DOHH2 (cell line): ENCODE measurements around the gene SPNS1.
A peak's percentile ranks its signal among the peaks of the same experiment; 100 is the strongest.

Experiments used
- H3F3A ChIP-seq: fragments of 200-600 bp; sonication (generic), shearing (Covaris generic); 2 replicates; pipeline ENCODE4 v1.6.0; 2016; ENCODE audit warnings: antibody characterized with exemption, mild to moderate bottlenecking; ENCODE audit not compliant: control insufficient read depth, insufficient read depth
- H3K27ac ChIP-seq: fragments of 200-600 bp; sonication (generic); 2 replicates; pipeline ENCODE4 v1.5.1; 2014; ENCODE audit warnings: low read depth, mild to moderate bottlenecking, low read length, moderate library complexity
- H3K27me3 ChIP-seq: fragments of 200-600 bp; sonication (generic); 2 replicates; pipeline ENCODE4 v1.6.1; 2014; ENCODE audit warnings: mild to moderate bottlenecking, low read length, mixed read lengths; ENCODE audit not compliant: control insufficient read depth
- H3K36me3 ChIP-seq: fragments of 200-600 bp; sonication (generic); 2 replicates; pipeline ENCODE4 v1.6.1; 2014; ENCODE audit warnings: mild to moderate bottlenecking, low read length, moderate library complexity, mixed read lengths; ENCODE audit not compliant: control insufficient read depth
- H3K4me1 ChIP-seq: fragments of 200-600 bp; sonication (generic); 2 replicates; pipeline ENCODE4 v1.6.1; 2014; ENCODE audit warnings: mild to moderate bottlenecking, low read length, mixed read lengths; ENCODE audit not compliant: control insufficient read depth
- H3K4me2 ChIP-seq: fragments of 200-600 bp; sonication (generic); 2 replicates; pipeline ENCODE4 v1.6.0; 2014; ENCODE audit warnings: mild to moderate bottlenecking, low read length, moderate library complexity
- H3K4me3 ChIP-seq: fragments of 200-600 bp; sonication (generic); 2 replicates; pipeline ENCODE4 v1.5.1; 2014; ENCODE audit warnings: mild to moderate bottlenecking, low read length, mixed read lengths
- H3K79me2 ChIP-seq: fragments of 200-600 bp; sonication (generic); 2 replicates; pipeline ENCODE4 v1.6.1; 2014; ENCODE audit warnings: mild to moderate bottlenecking, low read length, mixed read lengths; ENCODE audit not compliant: control insufficient read depth
- H3K9me2 ChIP-seq: fragments of 200-600 bp; sonication (generic); replicated peaks from 2 replicates; pipeline ENCODE4 v1.6.1; 2014; ENCODE audit warnings: mild to moderate bottlenecking, low read length, mixed read lengths; ENCODE audit not compliant: control insufficient read depth
- H3K9me3 ChIP-seq: fragments of 200-600 bp; sonication (generic); 2 replicates; pipeline ENCODE4 v1.6.1; 2014; ENCODE audit warnings: antibody characterized with exemption, low read length, mixed read lengths; ENCODE audit not compliant: control insufficient read depth, insufficient read depth
- H4K20me1 ChIP-seq: fragments of 200-600 bp; sonication (generic); 2 replicates; pipeline ENCODE4 v1.6.0; 2014; ENCODE audit warnings: low read depth, mild to moderate bottlenecking, antibody characterized with exemption, low read length, moderate library complexity; ENCODE audit not compliant: control insufficient read depth, insufficient read depth
- EZH2phosphoT487 ChIP-seq: fragments of 200-600 bp; sonication (generic); IDR thresholded peaks from 2 replicates; pipeline ENCODE4 v1.6.1; 2017; ENCODE audit warnings: borderline replicate concordance, mild to moderate bottlenecking, antibody characterized with exemption, low read length, moderate library complexity, mixed read lengths
- TF ChIP-seq, protein P1 (sequence below): fragments of 200-600 bp; sonication (generic); IDR thresholded peaks from one replicate; pipeline ENCODE4 v1.5.1; 2014; ENCODE audit warnings: antibody characterized with exemption, mild to moderate bottlenecking, low read depth, low read length; ENCODE audit not compliant: poor library complexity, severe bottlenecking

The SPNS1 gene

DNA sequence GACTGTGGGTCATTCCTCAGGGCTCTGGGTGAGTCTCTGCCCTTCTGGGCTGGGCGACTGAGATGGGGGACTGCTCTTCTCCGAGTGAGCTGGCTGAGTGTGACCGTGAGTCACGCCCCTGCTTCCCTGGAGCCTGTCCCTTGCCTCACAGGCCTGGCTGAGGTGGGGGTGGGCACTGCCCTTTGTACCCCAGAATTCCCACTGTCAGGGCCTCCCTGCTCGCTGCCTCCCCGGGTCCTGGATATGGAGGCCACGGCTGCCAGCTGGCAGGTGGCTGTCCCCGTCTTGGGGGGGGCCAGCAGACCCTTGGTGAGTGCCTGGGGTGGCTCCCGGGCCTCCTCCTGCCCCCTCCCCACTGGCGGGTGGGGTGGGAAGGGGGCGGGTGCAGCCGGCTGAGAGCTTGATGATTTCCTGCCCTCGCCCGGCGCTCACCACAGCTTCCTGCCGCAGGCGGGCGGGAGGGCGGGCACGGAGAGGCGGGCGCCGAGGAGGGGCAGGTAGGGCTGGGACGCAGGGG is 10.1 kb downstream of the SPNS1 start, which contains the start of gene LAT:
Gene LAT, plus strand, starts transcription at position 434 of the 517 bp plus-strand sequence. CDS start 366 bp downstream, outside the sequence.
- H3K27me3 ChIP-seq: no peaks in the 10 kb centered on the region
- peaks cover 16% of the 10 kb centered on the region for H3K4me1 ChIP-seq
- peaks cover 9% of the 10 kb centered on the region; the same call in 1 of the 2 replicates for H3K9me3 ChIP-seq
- peak within 1 kb of the TSS; percentile 69 for H3K4me2 ChIP-seq
- no peaks in the 10 kb centered on the region for H3F3A ChIP-seq
- no peak within 1 kb of the TSS for H3K27ac ChIP-seq
- TF ChIP-seq EZH2phosphoT487: no peak
- TF ChIP-seq, protein P1, sequence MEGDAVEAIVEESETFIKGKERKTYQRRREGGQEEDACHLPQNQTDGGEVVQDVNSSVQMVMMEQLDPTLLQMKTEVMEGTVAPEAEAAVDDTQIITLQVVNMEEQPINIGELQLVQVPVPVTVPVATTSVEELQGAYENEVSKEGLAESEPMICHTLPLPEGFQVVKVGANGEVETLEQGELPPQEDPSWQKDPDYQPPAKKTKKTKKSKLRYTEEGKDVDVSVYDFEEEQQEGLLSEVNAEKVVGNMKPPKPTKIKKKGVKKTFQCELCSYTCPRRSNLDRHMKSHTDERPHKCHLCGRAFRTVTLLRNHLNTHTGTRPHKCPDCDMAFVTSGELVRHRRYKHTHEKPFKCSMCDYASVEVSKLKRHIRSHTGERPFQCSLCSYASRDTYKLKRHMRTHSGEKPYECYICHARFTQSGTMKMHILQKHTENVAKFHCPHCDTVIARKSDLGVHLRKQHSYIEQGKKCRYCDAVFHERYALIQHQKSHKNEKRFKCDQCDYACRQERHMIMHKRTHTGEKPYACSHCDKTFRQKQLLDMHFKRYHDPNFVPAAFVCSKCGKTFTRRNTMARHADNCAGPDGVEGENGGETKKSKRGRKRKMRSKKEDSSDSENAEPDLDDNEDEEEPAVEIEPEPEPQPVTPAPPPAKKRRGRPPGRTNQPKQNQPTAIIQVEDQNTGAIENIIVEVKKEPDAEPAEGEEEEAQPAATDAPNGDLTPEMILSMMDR: no peak
- H3K9me2 ChIP-seq: no peaks in the 10 kb centered on the region
- H3K79me2 ChIP-seq: no peaks in the 10 kb centered on the region
- peak within 1 kb of the TSS; percentile 49 for H3K4me3 ChIP-seq
- peaks cover 16% of the 10 kb centered on the region for H3K36me3 ChIP-seq
- no peaks in the 10 kb centered on the region for H4K20me1 ChIP-seq

DNA sequence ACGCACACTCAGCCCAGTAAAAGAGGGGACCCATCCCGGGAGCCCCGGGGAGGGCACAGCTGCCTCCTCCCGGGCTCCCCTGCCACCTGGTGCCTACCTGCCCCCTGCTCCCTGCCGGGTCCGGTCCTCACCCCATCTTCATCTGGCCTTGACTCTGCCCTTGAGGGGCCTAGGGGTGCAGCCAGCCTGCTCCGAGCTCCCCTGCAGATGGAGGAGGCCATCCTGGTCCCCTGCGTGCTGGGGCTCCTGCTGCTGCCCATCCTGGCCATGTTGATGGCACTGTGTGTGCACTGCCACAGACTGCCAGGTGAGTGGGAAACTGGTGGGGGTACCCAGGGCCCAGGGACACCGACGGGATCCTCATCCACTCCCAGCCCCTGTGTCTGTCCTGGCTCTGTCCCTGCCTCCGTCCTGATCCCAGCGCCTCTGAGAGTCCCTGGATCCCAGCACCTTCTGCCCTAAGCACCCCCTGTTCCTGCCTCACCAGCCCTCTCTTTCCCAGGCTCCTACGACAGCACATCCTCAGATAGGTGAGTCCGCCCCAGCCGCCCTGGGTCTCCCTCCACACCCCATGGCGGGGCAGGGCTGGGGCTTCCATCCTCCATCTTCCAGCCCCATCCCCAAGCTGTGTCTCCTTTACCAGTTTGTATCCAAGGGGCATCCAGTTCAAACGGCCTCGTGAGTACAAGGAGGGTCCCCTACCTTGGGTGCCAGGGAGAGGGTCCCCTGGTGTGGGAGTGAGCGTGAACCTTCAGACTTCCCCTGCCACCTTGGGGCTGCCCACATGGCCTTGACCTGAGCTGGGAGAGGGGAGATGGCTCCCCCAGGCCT is 10.8 kb downstream of the SPNS1 start:
- H3K27me3 ChIP-seq: no peaks in the 10 kb centered on the region
- H3K27ac ChIP-seq: no peak overlapping the region
- H3K36me3 ChIP-seq: peaks cover 16% of the 10 kb centered on the region
- peak overlapping the region; percentile 69 for H3K4me2 ChIP-seq
- TF ChIP-seq, protein P1: no peak
- TF ChIP-seq EZH2phosphoT487: no peak
- no peaks in the 10 kb centered on the region for H3K79me2 ChIP-seq
- H3K4me3 ChIP-seq: peak overlapping the region; percentile 45
- no peaks in the 10 kb centered on the region for H3F3A ChIP-seq
- H3K4me1 ChIP-seq: peaks cover 16% of the 10 kb centered on the region
- no peaks in the 10 kb centered on the region for H3K9me2 ChIP-seq
- H3K9me3 ChIP-seq: peaks cover 9% of the 10 kb centered on the region; the same call in 1 of the 2 replicates
- no peaks in the 10 kb centered on the region for H4K20me1 ChIP-seq

DNA sequence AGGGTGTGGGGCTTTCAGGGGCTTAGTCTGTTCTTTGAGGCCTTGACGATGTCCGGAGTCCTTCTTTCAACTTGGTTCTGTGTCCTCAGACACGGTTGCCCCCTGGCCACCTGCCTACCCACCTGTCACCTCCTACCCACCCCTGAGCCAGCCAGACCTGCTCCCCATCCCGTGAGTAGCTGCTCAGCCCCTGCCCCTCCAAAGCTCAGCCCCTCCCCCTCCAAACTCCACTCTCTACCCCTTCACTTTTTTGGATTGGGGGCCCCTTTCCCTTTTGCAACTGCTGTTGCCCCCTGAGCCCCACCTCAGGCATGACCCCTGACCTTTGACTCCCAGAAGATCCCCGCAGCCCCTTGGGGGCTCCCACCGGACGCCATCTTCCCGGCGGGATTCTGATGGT is 11.5 kb downstream of the SPNS1 start:
- peaks cover 13% of the 10 kb centered on the region for H3K36me3 ChIP-seq
- TF ChIP-seq EZH2phosphoT487: no peak
- TF ChIP-seq, protein P1: no peak
- H3K27me3 ChIP-seq: no peaks in the 10 kb centered on the region
- peaks cover 16% of the 10 kb centered on the region for H3K4me1 ChIP-seq
- H3K27ac ChIP-seq: no peak overlapping the region
- no peaks in the 10 kb centered on the region for H3K9me2 ChIP-seq
- H3F3A ChIP-seq: no peaks in the 10 kb centered on the region
- no peaks in the 10 kb centered on the region for H4K20me1 ChIP-seq
- no peaks in the 10 kb centered on the region for H3K79me2 ChIP-seq
- H3K4me3 ChIP-seq: no peak overlapping the region
- peaks cover 9% of the 10 kb centered on the region; the same call in 1 of the 2 replicates for H3K9me3 ChIP-seq
- no peak overlapping the region for H3K4me2 ChIP-seq
